DMS53 treated with DMSO at 0.1 percent for 48 hours (cell line): Measurements from ENCODE around the gene NOP10.

Source experiments
- DNase-seq: peaks from one replicate; lab custom pipeline; 2025; ENCODE audit not compliant: unreplicated experiment; lab: John Stamatoyannopoulos, UW

Gene NOP10

DNA sequence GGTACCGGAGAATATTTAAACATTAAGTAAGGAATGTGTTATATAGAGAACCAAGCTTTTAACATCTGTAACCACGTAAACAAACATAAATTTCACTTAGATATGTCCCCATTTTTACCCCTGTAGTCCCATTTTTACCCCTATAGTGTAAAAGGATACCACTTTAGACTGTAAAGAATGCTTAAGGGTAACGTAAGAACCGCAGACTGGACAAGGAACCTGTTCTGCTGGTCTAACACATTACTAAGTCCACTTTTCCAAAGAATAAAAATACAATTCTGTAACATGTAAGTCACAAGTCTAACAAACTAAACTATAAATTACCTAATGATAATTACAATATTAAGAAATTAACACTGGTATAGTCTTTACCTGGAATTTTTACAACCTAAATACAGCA is 8.3 kb downstream of the NOP10 start:
- no peak for DNase-seq

DNA sequence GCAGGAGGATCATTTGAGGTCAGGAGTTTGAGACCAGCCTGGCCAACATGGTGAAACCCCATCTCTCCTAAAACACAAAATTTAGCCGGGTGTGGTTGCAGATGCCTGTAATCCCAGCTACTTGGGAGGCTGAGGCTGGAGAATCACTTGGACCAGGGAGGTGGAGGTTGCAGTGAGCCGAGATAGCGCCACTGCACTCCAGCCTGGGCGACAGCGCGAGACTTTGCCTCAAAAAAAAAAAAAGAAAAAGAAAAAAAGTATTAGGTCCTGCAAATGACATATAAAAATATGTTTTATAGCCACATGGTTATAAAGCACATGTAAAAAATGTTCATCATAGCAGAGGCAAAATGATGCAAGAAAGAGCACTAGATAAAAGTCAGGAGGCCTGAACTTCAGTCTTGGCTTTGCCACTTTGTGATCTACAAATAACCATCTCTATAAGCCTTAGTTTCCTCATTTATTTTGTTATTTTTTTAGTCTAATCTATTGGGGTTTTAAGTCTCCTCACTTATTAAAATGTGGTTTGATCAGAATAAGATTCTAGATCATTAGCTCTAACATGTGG is 10.3 kb downstream of the NOP10 start:
- DNase-seq: no peak

GRCh38 chr15:34331809-34332208 is 11.1 kb downstream of the NOP10 start:
- DNase-seq: no peak

DNA sequence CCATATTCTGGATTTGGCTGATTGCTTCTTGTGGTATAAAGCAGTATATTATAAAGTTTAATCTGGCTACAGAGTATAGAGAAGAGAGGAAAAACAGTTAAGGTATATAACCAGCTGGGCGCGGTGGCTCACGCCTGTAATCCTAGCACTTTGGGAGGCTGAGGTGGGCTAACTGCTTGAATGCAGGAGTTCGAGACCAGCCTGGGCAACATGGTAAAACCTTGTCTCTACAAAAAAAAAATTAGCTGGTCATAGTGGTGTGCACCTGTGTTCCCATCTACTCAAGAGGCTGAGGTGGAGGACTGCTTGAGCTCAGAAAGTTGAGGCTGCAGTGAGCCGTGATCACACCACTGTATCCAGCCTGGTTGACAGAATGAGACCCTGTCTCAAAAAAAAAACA is 12.7 kb downstream of the NOP10 start:
- no peak for DNase-seq

DNA sequence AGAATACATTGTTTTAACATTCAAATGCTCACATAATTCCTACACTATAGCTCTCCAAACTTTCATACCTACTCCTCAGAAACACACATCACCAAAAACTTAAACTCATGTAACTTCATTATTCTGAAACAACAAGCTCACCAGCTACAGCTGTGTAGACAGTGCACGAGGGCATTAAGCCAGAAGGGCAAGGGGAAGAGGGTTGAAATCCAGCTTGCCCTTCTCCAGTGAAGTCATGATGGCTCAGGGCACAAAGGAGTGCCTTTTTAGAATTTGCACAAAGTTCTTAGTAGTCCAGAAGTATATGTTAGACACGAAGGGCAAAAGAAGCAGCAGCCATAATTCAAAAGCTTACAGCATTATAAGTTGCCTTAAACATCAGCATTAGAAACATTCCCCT is 13.9 kb downstream of the NOP10 start:
- no peak for DNase-seq

DNA sequence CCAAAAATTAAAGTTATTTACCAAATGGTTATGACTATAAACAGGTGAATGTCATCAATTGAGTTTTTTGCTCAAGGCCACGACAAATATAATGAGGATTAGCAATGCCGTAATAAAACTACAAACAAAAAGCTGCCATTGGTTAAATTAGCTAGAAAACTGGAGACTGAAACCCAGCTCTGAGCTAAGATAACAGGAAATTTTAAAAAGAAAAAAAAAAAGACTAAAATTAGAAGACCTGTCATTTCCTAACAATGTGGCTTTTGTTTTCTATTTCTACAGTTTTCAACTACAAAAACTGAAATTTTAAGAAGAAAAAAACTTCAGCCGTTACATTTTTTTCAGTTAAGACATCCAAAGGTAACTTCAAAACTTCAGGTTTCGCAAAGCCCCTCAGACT is 15.0 kb downstream of the NOP10 start:
- DNase-seq: no peak

- no peak for DNase-seq
Measured at GRCh38 chr15:34325368-34325767, 17.6 kb downstream of the NOP10 start.

GRCh38 chr15:34324933-34325332 is 18.0 kb downstream of the NOP10 start:
- DNase-seq: no peak

- no peak for DNase-seq
Measured at GRCh38 chr15:34323217-34323616, 19.7 kb downstream of the NOP10 start.

DNA sequence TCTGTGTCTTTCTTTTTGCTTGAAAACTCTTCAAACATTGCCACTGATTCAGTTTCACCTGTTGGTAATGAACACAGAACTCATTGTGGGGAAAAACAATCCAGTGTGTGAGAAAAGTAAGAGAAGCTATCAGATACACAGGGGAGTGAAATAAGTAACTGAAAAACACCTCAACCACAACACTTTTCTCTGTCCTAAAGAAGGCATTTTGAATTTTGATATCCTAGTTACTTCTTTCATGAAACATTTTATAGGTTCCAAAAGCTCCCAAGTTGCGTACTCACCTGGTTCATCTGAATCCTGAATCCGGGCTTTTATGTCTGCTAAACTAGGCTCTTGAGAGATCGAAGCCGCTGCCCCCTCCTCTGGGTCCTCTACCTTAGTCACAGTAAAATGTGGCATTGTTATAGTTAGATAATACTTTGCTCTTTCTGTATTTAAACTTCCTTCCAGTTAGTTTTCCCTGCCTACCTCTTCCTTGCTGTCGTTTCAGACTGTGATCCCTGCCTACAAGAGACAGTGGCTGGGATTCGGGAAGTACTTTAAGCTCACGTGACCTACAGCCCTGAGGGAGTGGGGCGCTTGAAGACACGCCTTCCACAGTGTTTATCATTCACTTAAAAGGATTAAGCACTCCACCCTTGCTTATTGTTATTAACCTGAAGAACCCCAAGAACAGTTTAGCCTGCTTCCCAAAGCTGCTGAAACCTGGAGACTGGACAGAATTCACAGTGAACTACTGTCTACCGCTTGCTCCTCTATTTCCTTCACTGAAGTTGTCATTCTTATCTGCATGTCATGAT is 24.5 kb downstream of the NOP10 start:
- DNase-seq: peak; percentile 47

DNA sequence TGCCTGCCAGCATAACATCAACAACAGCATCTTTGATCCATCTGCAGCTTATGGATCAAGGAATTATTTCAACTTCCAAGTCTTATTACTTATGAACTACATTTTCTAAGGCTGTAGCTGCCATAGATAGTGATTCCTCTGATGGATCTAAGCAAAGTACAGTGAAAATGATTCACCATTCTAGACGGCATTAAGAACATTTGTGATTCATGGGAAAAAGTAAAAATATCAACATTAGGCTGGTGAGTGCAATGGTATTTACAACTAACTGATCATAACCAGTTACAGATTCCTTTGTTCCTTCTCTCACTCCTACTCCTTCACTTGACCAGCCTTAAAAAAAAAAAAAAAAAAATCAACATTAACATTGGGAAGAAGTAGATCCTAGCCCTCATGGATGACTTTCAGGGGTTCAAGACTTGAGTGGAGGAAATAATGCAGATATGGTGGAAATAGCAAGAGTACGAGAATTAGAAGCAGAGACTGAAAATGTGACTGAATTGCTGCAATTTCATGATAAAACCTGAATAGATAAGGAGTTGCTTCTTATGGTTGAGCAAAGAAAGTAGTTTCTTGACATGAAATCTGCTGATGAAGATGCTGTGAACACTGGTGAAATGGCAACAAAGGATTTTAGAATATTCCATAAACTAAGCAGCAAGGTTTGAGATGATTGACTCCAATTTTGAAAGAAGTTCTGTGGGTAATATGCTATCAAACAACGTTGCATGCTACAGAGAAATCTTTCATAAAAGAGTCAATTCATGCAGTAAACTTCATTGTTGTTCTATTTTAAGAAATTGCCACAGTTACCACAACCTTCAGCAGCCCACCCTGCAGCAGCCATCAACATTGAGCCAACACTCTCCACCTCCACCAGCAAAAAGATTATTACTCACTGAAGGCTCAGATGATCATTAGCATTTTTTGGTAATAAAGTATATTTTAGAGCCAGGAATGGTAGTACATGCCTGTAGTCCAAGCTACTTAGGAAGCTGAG is 28.1 kb downstream of the NOP10 start:
- no peak for DNase-seq

DNA sequence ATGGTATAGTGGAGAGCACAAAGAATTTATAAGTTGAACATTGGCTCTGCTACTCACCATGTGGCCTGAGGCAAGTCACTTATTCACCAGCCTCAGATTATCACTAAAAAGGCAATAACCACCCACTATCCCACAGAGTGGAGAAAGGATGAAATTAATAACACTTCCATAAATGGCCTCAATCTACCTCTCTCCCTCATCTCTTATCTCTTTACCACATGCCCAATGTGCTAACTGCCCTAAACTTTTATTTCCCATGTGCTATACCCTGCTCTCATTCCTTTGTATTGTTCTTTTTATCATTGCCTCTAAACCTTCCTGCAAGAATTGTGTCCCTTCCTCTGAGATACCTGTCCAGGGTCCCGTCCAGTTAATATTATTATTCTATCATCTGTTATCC is 31.4 kb downstream of the NOP10 start:
- DNase-seq: no peak

DNA sequence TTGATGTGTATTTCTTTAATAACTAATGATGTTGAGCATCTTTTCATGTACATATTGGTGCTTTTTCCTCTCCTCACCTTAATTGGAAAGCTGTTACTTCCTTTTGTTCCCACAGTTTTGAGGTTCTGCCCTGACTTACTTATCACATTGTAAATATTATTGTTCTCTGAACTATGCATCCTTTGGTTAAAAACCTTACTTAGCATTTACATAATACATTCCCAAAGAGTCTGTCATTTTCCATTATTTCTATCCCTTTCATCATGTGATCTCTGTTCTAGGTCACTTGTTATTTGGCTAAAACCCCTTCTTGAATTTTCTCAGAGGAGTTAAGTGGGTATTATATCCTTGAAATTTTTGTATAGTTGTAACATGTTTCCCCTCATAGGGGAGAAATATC is 38.3 kb downstream of the NOP10 start:
- no peak for DNase-seq

DNA sequence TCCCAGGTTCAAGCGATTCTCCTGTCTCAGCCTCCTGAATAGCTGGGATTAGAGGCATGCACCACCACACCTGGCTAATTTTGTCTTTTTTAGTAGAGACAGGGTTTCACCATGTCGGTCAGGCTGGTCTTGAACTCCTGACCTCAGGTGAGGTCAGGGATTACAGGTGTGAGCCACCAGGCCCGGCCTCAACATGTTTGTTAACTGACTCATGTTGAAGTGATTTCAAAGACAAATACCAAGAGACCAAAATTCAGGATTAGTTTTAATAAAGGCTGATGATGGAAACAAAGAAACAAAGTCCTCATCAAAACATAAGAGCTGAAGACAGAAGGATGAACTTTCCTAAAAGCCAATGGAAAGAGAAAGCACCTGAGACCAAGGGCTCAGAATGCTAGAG is 41.9 kb downstream of the NOP10 start:
- no peak for DNase-seq

DNA sequence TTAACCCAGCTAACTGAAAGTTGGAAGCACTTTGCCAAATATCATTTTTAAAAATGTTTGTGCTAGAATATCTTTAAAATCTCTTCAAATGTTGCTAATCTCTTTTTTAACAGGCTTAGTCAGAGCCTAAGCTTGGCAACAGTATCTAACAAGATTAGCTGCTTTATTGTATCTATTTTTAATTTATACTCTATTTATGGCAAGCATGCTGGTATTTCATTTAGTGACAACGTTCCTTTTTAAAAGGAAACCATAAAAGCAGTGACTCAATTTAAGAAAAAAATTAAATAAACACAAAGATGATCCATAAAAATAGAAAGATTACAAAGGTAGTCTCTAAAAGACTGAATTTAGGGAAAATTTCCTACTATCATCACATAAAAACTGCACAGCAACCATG is 45.9 kb downstream of the NOP10 start:
- no peak for DNase-seq

- DNase-seq: no peak
Measured at GRCh38 chr15:34292621-34293020, 50.3 kb downstream of the NOP10 start.
